ENCODE results near the gene UBC. TPM values are rescaled to one million over a fixed set of nuclear protein-coding genes. Genes with fewer than 3 reads are reported as not detected.

The UBC gene
- total and polyA plus RNA-seq, 9 of the 15 experiments (the other 6 are each of a cell fraction or from before 2014, with no cell fraction given): 533 to 1,153 (median 813) TPM

DNA sequence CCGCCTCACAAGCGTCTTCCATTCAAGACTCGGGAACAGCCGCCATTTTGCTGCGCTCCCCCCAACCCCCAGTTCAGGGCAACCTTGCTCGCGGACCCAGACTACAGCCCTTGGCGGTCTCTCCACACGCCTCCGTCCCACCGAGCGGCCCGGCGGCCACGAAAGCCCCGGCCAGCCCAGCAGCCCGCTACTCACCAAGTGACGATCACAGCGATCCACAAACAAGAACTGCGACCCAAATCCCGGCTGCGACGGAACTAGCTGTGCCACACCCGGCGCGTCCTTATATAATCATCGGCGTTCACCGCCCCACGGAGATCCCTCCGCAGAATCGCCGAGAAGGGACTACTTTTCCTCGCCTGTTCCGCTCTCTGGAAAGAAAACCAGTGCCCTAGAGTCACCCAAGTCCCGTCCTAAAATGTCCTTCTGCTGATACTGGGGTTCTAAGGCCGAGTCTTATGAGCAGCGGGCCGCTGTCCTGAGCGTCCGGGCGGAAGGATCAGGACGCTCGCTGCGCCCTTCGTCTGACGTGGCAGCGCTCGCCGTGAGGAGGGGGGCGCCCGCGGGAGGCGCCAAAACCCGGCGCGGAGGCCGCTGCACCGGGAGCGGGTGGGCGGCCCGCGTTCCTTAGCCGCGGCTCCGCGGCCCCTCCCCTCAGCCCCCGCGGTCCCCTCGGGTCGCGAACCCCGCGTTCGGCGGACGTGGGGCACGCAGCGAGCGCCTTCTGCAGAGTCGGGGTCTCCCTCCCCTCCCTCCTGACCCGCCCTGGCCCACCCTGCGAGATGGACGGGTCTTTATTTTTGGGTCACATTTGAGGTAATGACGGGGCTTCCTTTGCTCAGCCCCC is at the start of gene UBC (continued):
- TF ChIP-seq, protein P1, sequence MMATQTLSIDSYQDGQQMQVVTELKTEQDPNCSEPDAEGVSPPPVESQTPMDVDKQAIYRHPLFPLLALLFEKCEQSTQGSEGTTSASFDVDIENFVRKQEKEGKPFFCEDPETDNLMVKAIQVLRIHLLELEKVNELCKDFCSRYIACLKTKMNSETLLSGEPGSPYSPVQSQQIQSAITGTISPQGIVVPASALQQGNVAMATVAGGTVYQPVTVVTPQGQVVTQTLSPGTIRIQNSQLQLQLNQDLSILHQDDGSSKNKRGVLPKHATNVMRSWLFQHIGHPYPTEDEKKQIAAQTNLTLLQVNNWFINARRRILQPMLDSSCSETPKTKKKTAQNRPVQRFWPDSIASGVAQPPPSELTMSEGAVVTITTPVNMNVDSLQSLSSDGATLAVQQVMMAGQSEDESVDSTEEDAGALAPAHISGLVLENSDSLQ (IDR thresholded peaks at IDR 0.05): peak; percentile 90
- TF ChIP-seq TAF1 (IDR thresholded peaks at IDR 0.05; ENCODE audit: control insufficient read depth, extremely low read depth, insufficient read depth, low read length, severe bottlenecking) (peak; percentile 96), TSC22D4 (tag; IDR thresholded peaks at IDR 0.05) (no peak), NBN (IDR thresholded peaks at IDR 0.05; ENCODE audit: low read depth) (peak; percentile 98), IRF2 (CRISPR knock-in tag; IDR thresholded peaks at IDR 0.05) (no peak), CSDE1 (IDR thresholded peaks at IDR 0.05) (no peak), ZNF347 (CRISPR knock-in tag; IDR thresholded peaks at IDR 0.05; ENCODE audit: low read depth) (peak; percentile 40; the same call in 1 of the 2 replicates), ZFP36 (IDR thresholded peaks at IDR 0.05; ENCODE audit: low read depth, low read length, partially characterized antibody) (no peak), MXI1 (IDR thresholded peaks at IDR 0.05; ENCODE audit: low read depth, low read length) (no peak), ATF7 (IDR thresholded peaks at IDR 0.05) (peak; percentile 95), NFIC (IDR thresholded peaks at IDR 0.05) (peak; percentile 75), ZNF41 (CRISPR knock-in tag; conservative IDR thresholded peaks at IDR 0.05) (no peak), ZNF23 (CRISPR knock-in tag; IDR thresholded peaks at IDR 0.05) (no peak), ZKSCAN8 (CRISPR knock-in tag; IDR thresholded peaks at IDR 0.05) (no peak), ZNF146 (CRISPR knock-in tag; IDR thresholded peaks at IDR 0.05; ENCODE audit: unreplicated experiment) (no peak), RBM22 (IDR thresholded peaks at IDR 0.05; ENCODE audit: low read depth, low read length, poor library complexity, severe bottlenecking) (peak; percentile 100), MIER1 (IDR thresholded peaks at IDR 0.05; ENCODE audit: low read depth) (peak; percentile 82), MCM2 (IDR thresholded peaks at IDR 0.05; ENCODE audit: low read depth) (no peak), MBD2 (IDR thresholded peaks at IDR 0.05; ENCODE audit: borderline replicate concordance, low read depth) (peak; percentile 82)
- TF ChIP-seq, protein P2, sequence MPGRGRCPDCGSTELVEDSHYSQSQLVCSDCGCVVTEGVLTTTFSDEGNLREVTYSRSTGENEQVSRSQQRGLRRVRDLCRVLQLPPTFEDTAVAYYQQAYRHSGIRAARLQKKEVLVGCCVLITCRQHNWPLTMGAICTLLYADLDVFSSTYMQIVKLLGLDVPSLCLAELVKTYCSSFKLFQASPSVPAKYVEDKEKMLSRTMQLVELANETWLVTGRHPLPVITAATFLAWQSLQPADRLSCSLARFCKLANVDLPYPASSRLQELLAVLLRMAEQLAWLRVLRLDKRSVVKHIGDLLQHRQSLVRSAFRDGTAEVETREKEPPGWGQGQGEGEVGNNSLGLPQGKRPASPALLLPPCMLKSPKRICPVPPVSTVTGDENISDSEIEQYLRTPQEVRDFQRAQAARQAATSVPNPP (IDR thresholded peaks at IDR 0.05; ENCODE audit: borderline replicate concordance, insufficient read depth, insufficient read length): no peak
- TF ChIP-seq, protein P3, sequence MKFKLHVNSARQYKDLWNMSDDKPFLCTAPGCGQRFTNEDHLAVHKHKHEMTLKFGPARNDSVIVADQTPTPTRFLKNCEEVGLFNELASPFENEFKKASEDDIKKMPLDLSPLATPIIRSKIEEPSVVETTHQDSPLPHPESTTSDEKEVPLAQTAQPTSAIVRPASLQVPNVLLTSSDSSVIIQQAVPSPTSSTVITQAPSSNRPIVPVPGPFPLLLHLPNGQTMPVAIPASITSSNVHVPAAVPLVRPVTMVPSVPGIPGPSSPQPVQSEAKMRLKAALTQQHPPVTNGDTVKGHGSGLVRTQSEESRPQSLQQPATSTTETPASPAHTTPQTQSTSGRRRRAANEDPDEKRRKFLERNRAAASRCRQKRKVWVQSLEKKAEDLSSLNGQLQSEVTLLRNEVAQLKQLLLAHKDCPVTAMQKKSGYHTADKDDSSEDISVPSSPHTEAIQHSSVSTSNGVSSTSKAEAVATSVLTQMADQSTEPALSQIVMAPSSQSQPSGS (CRISPR knock-in tag; IDR thresholded peaks at IDR 0.05): no peak
- TF ChIP-seq, protein P4, sequence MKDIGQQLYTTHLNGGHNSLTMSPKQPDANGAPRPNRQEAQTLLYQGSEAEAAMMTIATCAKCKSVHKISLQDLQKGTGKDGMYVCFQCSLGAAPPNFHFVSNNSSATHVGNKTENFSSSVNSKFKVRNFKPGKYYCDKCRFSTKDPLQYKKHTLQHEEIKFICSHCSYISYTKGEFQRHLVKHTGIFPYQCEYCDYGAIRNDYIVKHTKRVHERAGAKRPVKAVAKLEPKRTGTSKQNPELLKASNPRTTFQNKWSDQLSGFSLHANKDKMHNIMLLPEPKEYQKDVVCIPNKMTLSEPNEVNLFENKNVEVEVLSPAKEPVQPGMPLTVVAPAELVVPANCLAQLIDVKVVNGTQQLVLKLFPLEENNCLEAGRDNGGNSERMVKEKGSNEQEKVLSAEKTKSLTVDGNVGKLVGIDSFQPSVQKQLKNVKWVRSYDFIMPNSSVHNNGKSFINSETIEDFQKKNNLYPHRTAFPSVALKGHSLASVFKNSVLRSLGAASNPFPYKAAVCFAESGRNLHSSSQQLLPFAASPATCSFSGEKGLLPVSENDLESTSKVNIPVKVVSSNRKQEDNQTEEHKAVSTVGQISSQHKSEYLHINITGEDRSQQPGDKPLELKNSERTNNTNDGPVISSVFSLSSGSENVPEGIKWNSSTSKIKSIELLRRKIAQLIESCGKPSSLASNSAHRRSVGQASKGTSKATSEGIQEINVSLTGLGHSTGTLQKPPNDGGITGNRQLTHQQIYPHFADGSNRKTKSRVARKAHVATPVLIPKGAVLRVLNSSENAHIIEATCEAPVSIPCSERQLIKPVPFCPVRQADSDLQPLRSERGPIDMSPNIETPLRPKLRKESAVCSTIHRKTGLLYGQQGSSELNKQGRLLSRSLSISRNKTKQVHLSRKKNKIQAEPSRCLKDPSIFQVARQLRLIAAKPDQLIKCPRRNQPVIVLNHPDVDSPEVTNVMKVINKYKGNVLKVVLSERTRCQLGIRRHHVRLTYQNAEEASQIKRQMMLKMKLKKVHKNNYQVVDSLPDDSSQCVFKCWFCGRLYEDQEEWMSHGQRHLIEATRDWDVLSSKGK (CRISPR knock-in tag; IDR thresholded peaks at IDR 0.05): no peak

Measured in K562 (cell line).